GM18870 (cell line): Measurements from ENCODE around the gene DYSF.

Source experiments
- ATAC-seq: cut with Tn5 transposase; IDR thresholded peaks from one replicate; pipeline ENCODE4 v1.9.1; 2021; ENCODE audit warnings: moderate library complexity; ENCODE audit not compliant: unreplicated experiment

DYSF gene

GRCh38 chr2:71668326-71669057 is 215.1 kb downstream of the DYSF start:
- no peak for ATAC-seq

DNA sequence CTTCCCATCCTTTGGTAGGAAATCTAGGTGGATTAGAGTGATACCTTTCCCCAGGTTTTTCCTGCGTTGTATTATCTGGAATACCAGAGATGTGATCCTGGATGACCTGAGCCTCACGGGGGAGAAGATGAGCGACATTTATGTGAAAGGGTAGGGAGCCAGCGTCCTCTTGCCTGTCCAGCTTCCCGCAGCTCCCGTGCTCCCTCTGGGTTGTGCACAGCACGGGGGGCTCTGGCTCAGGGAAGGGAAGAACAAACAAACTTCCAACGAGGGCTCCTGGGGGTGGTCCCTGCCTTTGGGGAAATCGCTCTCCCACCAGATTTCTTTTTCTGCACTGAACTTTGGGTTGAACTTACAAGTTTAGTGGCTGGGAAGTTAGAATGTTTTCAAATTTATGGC is 215.7 kb downstream of the DYSF start:
- ATAC-seq: no peak

DNA sequence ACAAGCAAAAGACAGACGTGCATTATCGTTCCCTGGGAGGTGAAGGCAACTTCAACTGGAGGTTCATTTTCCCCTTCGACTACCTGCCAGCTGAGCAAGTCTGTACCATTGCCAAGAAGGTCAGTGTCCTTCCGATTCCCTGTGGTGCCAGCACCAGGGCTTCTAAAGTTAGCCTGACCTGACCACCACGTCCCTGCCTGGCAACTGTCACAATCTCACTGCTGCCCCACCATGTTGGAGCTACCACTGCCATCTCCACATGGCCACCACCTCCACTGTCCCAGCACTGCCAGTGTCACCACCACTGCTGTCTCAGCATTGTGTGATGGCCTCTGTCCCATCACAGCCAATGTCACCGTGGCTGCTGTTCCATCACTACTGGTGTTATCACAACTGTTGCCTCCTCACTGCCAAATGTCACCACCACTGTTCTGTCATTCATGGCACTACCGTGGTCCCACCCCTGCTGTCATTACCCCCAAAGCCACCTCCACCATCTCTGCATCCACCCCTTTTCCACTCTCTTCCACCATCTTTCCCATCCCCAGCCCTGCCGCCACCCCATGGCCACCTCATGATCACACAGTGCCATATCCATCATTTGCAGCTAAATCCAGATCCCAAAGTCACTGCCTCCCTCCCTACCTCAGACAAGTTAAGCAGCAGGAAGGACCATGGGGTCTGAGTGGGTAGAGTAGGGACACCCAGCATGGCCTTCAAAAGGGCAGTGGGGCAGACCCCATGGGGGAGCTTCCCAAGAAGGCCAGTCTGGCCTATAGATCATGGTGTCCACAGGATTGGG is 216.5 kb downstream of the DYSF start:
- no peak for ATAC-seq

DNA sequence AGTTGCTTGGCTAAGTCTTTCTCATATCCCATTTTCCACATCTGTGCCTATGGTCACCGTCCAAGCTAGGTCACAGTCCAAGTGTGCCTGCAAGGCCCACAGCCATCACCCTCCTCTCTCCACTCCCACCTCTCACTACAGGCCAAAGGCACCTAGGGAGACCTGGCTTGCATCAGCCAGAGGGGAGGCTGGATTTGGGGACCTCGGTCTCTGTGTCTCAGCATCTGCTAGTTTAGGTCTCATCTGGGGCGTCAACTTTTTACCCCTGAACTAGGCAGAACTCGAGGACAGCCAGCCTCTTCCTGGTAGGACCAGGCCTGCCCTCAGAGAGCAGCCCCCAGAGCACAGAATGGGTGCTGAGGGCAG is 217.1 kb downstream of the DYSF start:
- no peak for ATAC-seq

- no peak for ATAC-seq
Observed at GRCh38 chr2:71671203-71671854, 218.0 kb downstream of the DYSF start.

- no peak for ATAC-seq
Observed at GRCh38 chr2:71671895-71672825, 218.8 kb downstream of the DYSF start.

DNA sequence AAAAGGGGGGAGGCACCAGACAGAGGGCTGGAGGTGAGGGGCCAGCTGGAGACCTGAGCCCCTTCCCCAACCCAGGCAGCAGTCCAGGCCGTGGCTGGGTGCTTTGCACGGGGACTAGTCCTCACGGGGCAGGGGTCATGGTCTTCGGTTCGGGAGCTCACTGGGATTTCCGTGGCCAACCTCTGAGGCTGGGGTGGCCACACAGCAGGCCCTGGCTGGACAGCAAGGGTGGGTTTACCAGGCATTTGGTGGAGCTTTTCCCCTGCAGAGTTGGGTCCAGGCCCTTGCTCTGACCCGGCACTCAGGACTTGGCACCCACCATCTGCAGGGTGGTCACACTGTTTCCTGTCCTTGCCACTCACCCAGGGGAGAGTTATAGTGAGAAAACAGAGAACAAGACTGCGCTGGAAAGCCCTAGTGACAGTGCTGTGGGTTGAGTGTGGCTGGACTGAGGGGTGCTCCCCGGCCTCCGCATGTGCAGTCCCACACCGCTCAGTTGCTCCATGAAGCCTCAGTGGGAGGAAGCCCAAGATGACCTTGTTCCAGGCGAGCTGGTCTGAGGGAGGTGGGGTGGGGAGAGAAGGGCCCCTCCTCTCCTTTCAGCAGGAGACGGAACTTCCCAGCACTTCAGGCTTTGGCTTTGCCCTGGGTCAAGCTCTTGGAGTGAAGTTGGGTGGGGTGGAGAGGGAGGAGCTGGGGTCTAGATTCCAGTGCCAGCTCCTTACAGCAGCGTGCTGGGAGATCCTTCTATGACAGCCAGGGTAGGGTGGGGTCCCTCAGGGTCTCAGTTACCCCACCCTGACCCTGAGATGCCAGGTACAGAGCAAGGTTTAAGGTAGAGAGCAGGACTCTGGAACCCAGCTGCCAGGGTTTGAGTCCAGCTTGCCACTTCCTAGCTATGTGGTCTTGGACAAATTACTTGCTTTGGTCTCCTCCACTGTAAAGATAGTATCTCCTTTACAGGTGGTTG is 219.8 kb downstream of the DYSF start:
- no peak for ATAC-seq

GRCh38 chr2:71674158-71674851 is 220.9 kb downstream of the DYSF start:
- ATAC-seq: no peak

DNA sequence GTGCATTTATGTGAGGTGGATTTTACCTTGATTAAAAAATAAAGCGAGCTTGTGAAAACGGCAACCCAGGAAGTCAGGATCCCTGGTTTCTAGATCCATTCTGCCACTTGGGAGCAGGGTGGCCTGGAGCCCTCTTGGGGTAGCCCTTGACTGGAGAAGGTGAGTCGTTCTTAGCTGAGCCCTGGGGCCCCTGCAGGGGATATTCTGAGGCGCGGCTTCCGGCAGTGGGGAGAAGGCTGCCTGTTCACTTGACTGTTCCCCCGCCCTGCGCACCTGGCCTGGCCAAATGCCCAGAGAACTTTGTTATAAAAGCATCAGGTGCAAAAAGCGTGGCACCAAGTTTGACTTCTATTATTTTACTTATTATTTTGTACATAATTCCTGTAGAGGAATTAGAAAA is 221.9 kb downstream of the DYSF start:
- no peak for ATAC-seq

GRCh38 chr2:71678874-71679273 is 225.5 kb downstream of the DYSF start:
- ATAC-seq: no peak

GRCh38 chr2:71679491-71679890 is 226.1 kb downstream of the DYSF start:
- ATAC-seq: no peak

GRCh38 chr2:71680925-71681324 is 227.6 kb downstream of the DYSF start:
- ATAC-seq: no peak

DNA sequence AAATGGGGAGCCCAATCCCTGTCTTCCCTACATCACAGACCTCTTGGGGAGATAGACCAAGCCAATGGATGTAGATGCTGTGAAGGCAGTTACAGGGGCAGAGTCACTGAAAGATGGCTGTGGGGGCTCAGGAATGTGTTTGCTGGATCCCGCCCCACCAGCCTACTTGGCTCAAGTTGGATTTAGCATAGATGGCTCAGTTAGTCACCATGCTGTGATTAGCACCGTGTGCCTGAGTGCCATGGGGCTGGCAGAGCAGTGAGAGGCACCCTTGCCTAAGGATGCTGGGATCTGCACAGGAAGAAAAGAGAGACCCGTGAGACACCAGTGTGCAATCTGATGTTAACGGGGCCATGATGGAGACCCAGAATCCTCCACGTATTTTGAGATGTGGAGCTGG is 228.3 kb downstream of the DYSF start:
- no peak for ATAC-seq

GRCh38 chr2:71682341-71682740 is 229.0 kb downstream of the DYSF start:
- no peak for ATAC-seq

- no peak for ATAC-seq
Observed at GRCh38 chr2:71683070-71683469, 229.7 kb downstream of the DYSF start.

DNA sequence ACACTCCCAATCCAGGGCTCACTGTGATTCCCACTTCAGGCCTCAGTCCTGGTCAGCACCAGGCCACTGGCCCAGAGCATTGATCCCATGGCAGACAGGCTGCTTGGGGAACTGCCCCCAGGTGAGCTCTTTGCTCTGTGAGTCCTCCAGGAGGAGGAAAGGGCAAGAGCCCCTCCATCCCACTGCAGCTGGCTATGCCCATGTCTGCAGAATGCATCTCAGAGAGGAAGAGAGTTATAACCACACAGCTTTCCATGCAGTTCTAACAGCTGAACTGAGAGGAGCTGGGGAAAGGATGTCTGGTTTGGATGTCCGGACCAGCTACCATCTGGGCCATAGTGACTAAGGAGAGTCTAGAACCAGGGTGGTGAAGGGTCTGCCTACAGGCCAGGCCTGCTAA is 230.3 kb downstream of the DYSF start:
- ATAC-seq: no peak

DNA sequence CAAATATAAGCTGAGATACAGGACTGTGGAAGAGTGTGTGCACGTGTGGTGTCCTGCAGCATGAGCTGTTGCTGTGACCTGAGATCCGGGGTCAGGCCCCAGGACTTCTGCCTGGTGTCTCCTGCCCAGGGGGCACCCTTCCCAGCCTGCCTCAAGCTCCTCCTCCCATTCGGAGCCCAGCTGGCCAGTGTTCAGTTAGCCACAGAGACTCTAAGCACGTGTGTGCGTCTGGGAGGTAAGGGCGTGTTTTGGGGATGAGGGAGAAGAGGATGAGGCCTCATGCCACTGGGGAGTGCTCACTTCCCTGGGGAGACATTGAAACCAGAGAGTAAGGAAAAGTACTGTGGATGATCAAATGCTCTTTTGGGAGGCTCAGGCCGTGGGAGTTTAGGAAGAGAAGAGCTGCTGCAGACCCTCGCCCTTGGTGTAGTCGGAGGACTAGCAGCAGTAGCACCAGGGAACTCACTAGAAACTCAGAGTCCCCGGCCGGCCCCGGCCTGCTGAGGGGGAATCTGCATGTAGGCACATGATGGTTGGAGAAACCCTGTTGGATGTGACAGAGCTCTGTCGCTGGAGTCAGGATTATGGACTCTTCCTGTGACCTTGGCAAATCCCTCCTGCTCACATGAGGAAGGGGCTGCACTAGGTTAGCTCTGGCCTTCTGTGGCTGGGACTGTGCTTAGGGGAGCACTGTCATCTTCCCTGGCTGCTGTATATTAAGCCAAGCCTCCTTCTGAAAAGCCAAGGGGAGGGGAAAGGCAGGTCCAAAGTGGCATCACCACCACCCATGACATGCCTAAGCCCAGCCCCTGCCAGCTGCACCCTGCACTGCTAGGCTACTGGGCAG is 231.1 kb downstream of the DYSF start:
- no peak for ATAC-seq
